ENCODE measurements around the gene ZMIZ1.

Gene ZMIZ1

GRCh38 chr10:79099898-79100448 is 31.2 kb downstream of the ZMIZ1 start:
- DNase-seq (ENCODE audit: low spot score): no peak

GRCh38 chr10:79100771-79101170 is 32.0 kb downstream of the ZMIZ1 start:
- DNase-seq (ENCODE audit: low spot score): no peak

DNA sequence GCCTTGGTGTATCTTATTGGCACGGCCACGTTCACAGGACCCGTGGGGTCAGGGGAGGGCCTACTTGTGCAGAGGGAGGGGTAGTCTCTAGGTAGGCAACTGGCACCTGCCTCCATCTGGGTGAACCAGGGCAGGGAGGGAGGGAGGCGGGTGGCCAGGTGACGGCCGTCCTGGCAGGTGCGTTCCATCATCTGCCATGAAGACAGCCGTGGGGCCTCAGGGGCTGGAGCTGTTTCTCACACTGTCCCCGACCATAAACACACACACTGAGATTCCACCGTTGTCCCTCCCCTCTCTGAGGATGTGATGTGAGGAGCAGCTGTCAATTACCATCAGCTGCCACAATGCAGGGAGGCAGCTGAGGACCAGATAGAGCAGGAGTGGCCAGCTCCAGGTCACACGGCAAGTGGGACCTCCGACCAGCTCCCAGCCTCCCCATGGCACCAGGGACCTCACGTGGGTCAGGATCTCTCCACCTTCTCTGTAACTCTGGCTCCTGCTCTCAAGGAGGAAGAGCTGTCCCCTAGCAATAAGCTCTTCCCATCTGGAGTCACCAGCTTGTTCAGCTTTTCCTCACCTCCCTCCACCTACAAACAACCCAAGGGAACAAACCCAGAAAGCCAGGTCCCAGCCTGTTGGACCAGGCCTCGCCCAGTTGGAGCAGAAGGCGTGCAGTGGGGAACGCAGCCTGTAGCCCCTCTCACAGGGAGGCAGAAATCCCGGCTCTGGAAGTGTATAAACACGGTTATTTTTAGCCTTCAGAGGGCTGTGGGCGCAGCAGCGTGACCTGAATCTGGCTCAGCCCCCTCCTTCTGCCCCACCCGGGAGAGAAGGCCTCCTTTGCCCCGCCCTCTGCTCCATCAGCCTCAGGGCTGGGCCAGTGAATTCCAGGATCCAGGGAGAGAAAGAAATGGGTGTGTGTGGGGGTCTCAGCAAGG is 33.1 kb downstream of the ZMIZ1 start:
- peak; percentile 80 for DNase-seq (ENCODE audit: low spot score)

GRCh38 chr10:79102498-79102874 is 33.7 kb downstream of the ZMIZ1 start:
- DNase-seq (ENCODE audit: low spot score): peak; percentile 41

DNA sequence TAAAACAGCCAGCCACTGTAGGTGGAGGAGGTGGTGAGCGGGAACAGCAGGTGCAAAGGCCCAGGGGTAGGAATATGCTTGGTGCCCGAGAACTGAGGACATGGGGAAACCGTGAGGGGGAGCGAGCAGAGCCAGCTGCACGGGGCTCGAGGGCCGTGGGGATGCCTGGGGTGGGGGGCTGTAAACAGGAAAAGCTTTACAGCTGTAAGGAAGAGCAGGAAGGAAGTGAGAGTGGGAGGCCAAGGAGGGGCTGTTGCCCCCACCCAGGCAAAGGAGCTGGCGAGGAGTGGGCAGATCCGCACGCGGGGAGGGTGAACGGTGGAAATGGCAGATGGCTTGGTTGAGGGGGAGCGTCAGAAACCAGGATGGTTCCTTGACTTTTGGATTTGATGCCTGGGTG is 34.4 kb downstream of the ZMIZ1 start:
- no peak for DNase-seq (ENCODE audit: low spot score)

DNA sequence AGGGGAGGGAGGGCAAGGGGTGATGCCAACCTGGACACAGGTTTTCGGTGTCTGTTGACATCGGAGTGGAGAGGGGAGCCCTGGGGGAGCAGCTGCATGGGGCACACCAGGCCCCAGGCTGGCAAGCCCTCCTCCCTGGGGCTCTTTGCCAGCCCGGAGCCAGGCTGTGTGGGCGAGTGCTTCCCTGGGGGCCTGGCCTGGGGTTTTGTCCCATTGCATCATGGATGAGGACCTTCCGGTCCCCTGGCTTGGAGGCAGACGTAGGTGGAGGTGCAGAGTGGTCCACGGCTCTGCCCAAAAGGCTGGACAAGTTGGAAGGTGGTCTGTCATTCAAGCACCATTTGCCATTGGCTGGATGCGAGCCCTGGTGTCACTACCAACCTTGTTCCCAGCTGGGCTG is 34.8 kb downstream of the ZMIZ1 start:
- DNase-seq (ENCODE audit: low spot score): no peak

GRCh38 chr10:79105150-79105739 is 36.5 kb downstream of the ZMIZ1 start:
- no peak for DNase-seq (ENCODE audit: low spot score)

DNA sequence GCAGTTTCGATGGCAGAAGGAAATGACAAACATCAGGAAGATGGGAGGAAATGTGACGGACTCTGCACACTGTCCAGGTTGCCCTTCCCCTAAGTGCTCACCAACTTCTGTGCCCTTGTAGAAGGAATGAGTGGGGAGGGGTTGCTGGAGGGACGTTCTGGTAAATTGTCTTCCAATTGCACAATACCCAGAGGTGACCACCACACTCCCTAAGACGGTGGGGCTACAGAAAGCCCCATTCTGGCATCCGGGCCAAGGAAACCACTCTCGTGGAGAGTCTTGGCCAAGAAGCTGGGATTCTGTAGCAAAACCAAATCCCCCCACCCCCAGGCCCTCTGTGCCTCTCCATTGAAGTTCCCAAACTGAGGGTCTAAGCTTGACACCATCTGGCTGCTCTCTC is 37.1 kb downstream of the ZMIZ1 start:
- DNase-seq (ENCODE audit: low spot score): no peak

DNA sequence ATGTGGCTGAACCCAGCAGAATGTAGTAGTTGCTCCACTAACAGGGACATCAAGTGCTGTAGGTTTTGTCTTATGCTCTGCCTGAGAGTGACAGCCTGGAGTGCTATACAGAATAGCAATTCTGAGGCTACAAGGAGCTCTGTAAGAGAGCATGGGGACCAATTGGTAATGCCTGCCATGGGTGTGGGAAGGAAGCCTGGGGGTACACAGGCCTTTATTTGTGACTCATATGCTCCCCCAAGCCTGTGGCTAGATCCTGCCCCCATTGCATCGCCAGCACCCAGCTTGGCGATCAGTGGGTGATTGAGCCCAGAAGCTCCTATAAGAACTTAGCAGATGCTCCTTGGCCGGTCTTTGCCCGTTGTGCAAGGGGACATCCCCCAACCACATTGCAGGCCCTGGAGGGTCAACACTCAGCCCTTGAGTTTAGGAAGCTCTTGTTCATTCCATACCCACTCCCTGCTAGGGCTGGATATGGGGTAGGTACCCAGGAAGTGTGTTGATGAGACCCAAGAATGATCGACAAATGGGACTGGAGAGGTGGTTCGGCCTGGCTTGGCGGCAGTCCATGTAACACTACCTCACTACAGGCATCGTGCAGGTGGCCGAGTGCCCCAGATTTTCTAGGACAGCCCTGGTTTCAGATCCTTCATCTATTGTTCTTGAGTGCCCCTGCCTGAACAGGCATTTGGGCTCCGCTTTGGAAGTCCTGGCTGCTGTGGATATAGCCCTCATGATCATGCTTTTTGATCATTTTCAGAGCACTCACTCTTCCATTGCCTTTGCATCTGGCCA is 37.7 kb downstream of the ZMIZ1 start:
- DNase-seq (ENCODE audit: low spot score): no peak

DNA sequence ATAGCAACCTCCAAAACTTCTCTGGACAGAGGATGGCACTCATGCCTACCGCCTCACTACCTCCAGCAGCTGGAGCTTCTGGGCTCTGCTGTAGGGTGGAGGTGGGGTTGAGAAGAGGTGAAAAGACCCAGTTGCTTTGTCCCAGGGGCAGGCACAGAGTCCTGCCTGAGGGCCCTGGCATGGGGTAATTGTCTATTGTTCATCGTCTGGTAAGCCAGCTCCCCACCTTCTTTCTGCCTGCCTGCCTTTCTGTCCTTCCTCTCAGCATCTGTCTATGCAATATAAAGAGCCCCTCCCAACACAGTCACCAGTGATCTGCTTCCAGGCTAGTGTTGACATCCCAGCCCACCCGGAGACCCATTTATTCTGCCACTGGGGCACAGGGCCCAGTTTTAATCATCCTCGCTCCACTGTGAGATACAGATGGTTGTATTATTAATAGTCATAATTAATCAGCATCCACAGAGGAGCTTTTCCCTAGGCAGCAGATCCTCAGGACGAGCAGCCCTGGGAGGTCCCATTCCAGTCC is 39.0 kb downstream of the ZMIZ1 start:
- DNase-seq (ENCODE audit: low spot score): no peak

GRCh38 chr10:79108728-79109127 is 40.0 kb downstream of the ZMIZ1 start:
- DNase-seq (ENCODE audit: low spot score): no peak

- DNase-seq (ENCODE audit: low spot score): no peak
Observed at GRCh38 chr10:79111427-79111826, 42.7 kb downstream of the ZMIZ1 start.

- DNase-seq (ENCODE audit: low spot score): no peak
Observed at GRCh38 chr10:79111846-79112614, 43.3 kb downstream of the ZMIZ1 start.

DNA sequence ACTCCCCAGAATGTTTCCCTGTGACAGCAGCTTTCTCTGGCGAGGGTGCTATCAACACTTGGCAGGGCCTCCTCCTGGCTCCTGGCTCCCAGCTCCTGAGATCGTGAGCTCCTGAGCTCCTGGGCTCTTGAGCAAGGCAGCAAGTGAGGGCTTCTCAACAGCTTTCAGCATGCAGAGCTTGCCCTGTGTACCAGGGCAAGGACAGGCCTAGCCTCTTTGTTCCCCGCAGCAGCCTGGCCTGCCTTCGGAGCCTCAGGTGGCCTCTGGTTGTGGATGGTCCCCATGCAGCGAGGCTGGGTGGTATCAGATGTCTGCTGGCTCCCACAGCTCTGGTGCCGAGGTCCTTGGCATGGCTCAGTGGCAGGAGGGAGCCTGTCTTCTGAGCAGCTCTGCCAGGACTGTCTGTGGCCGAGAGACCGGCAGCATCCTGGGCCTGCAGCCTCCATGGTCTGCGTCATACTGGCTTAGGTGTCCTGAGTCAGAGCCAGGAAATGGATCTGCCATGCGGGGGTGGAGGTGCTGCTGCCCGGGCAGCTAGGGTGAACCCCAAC is 44.2 kb downstream of the ZMIZ1 start:
- DNase-seq (ENCODE audit: low spot score): peak; percentile 85

- no peak for DNase-seq (ENCODE audit: low spot score)
Observed at GRCh38 chr10:79113827-79114226, 45.1 kb downstream of the ZMIZ1 start.

DNA sequence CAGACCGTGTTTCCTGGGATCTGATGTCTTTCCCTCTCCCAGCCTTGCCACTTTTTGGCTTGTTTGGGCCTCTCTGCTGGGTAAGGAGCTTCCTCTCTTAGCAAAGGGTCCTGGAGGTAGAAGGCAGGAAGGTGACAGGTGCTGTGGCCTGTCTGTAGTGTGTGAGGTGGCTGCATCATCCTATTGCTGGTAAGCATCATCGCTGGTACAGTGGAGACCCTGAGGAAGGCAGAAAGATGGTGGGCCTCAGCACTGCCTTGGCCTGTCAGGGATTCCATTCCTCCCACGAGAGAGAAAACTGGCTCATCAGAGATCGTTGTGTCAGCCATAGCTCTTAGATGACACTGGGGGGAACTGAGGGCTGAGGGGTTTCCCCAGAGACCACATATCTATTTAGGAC is 46.5 kb downstream of the ZMIZ1 start:
- DNase-seq (ENCODE audit: low spot score): no peak

DNA sequence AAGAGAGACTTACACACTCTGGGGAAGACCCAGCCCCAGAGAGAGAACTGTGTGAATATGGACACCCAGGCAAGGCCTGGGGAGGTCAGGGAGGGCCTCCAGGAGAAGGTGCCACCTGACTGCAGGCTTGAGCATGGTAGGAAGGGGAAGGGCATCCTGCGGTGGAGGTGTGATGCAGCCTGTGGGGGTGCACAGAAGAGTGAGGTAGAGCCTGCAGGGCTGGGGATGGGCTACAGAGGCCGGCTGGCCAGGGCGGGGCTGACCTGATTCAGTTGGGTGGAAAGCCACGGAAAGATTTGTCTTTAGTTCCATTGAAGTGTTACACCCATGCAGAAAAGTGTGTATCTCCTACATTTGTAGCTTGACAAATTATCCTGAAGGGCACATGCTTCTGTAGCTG is 47.6 kb downstream of the ZMIZ1 start:
- no peak for DNase-seq (ENCODE audit: low spot score)

- DNase-seq (ENCODE audit: low spot score): peak; percentile 73
Observed at GRCh38 chr10:79116801-79117723, 48.3 kb downstream of the ZMIZ1 start.

DNA sequence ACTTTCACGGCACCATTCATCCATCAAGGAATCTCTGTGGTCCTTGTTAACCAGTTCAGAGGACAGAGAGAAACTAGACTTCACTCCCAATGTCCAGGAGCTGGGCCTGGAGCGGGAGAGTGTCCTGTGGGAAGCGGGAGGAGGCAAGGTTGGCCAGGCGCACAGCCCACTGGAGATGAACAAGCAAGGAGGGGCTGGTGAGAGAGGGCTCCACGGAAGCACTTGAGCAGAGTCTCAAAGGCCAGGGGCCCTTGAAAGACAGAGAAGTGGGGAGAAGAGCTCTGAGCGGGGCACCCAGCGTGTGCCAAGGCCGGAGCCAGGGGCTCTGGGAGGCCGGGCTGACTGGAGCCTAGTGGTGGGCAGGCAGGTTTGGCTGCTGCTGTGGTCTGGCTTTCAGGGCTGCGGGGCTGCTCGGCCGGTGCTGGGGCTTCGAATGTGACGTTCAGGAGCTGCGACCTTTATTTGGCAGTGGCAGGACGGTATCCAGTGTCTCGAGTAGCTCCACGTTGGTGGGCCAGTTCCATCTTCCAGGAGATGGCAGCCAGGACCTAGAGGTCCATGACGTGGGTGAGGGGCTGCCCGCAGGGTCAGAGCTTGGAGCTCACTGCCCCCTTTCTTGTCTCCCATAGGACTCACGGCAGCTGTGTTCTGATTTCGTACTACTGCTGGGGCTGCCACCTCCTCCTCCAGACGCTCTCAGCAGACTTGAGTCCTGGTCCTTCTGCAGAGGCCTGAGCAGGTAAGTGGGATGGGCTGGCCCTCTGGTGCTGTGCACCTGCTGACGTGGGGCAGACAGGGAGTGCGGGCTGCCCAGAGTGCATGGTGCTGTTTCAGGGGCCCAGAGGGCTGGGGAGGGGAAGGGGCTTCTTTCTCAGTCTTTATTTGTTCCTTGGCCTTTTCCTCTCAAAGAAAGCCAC is 49.8 kb downstream of the ZMIZ1 start:
- no peak for DNase-seq (ENCODE audit: low spot score)

Measured in AG08396 (cell line).